Gastrocnemius medialis (tissue), 4 donors: ENCODE results near the gene LYG1. TPM values are rescaled to one million over a fixed set of nuclear protein-coding genes. Genes with fewer than 3 reads are reported as not detected.
"Not testable (repeated sequence)": the region's sequence is repeated elsewhere in the genome, so short reads cannot be mapped to it uniquely, and the experiment has no call there.

ENCODE experiments used
- ATAC-seq, 2 donors: fragments of 150-250 bp; one replicate each; pipeline ENCODE4 v1.9.1; 2016
- DNase-seq, 2 donors: peaks; one replicate each; pipeline ENCODE4 v3.0.0-alpha.2; 2019
- H3K27ac ChIP-seq, 4 donors: fragments of 200-600 bp; sonication (generic); 1 replicate in 1 of 4; 2 replicates in 3 of 4; pipeline ENCODE4 v1.5.1; 2016 to 2018; ENCODE audit warnings: mild to moderate bottlenecking in 2 of 4, moderate library complexity in 1 of 4
- H3K27me3 ChIP-seq, 3 donors: fragments of 200-600 bp; sonication (generic) in 2 of 3; 1 replicate in 1 of 3; 2 replicates in 2 of 3; pipeline versions ENCODE4 v1.5.1 to v1.6.0; 2016 to 2019; ENCODE audit warnings: mild to moderate bottlenecking in 1 of 3, moderate library complexity in 1 of 3
- H3K36me3 ChIP-seq, 2 donors: fragments of 200-600 bp; sonication (generic) in 1 of 2; one replicate each; pipeline ENCODE4 v1.5.1; 2017 to 2018
- H3K4me1 ChIP-seq, 2 donors: fragments of 200-600 bp; sonication (generic) in 1 of 2; one replicate each; pipeline ENCODE4 v1.5.1; 2016 to 2017; ENCODE audit warnings: mild to moderate bottlenecking in 2 of 2
- H3K4me3 ChIP-seq, 4 donors: fragments of 200-600 bp; sonication (generic) in 3 of 4; 1 replicate in 1 of 4; 2 replicates in 3 of 4; pipeline ENCODE4 v1.5.1; 2016 to 2019; ENCODE audit warnings: mild to moderate bottlenecking in 2 of 4
- H3K9me3 ChIP-seq, 3 donors: fragments of 200-600 bp; sonication (generic) in 2 of 3; 1 replicate in 1 of 3; 2 replicates in 2 of 3; pipeline ENCODE4 v1.5.1; 2016 to 2019
- POLR2A ChIP-seq, 2 donors: fragments of 450-650 bp; IDR thresholded peaks; one replicate each; pipeline ENCODE4 v1.6.1; 2017; ENCODE audit warnings: antibody characterized with exemption in 2 of 2, mild to moderate bottlenecking in 2 of 2, moderate library complexity in 2 of 2
- in situ Hi-C, 4 donors: fragments of 200-750 bp; cut with MboI; loops; one replicate each; pipeline versions ENCODE4 v1.15.0 to v1.8.0; 2017; ENCODE audit warnings: low sequenced_read_pairs in 4 of 4
- intact Hi-C: fragments of 100-400 bp; cut with DNase I; formaldehyde crosslinking; loops from one replicate; pipeline ENCODE4 v1.15.1; 2023; ENCODE audit warnings: low total_unique reads
- total RNA-seq, 4 donors: library from RNA; depleted of rRNA; stranded (reverse); fragments of >200 nt; gene quantifications; one replicate each; pipeline versions ENCODE4 v1.1.0 to v1.2.3, GENCODE V29; 2016
- TF ChIP-seq, protein P1 (sequence below), 5 experiments: fragments of 450-650 bp in 3 of 5; fragments of 200-600 bp in 2 of 5; sonication (generic) in 2 of 5; IDR thresholded peaks in 4 of 5; conservative IDR thresholded peaks in 1 of 5; 1 replicate in 4 of 5; 2 replicates in 1 of 5; pipeline ENCODE4 v1.5.1; 2016 to 2019; ENCODE audit warnings: antibody characterized with exemption in 5 of 5, mild to moderate bottlenecking in 3 of 5, moderate library complexity in 3 of 5

Gene LYG1
- total RNA-seq: under 1 TPM in 1 of 4 donors, not detected in 3; 0.67 TPM

DNA sequence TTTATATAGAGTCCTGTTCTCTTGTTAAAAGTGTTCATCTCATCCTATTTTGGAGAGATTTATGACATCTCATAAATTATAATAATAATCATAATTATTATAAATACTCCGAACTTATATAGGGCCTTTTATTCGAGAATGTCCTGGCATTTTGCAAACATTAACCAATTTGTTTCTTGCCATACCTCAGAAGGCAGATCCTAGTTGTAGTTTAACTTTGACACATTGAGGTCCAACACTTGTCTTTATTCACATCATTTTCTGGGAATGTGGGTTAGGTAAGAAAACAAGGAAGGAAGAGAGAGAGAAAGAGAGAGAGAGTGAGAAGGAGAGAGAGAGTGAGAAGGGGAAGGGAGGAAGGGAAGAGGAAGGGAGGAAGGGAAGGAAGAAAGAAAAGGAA lies at the start of gene LYG1:
Gene LYG1, minus strand, starts transcription at position 101 of the 400 bp plus-strand sequence. CDS start 5,527 bp downstream, outside the sequence.
- DNase-seq, H3K27me3 ChIP-seq, in situ Hi-C loops, intact Hi-C loops, H3K4me1 ChIP-seq, H3K9me3 ChIP-seq, ATAC-seq, H3K27ac ChIP-seq, H3K4me3 ChIP-seq: not testable (repeated sequence)
- peaks cover 0 to 21% of the 10 kb centered on the region in 2 donors for H3K36me3 ChIP-seq

DNA sequence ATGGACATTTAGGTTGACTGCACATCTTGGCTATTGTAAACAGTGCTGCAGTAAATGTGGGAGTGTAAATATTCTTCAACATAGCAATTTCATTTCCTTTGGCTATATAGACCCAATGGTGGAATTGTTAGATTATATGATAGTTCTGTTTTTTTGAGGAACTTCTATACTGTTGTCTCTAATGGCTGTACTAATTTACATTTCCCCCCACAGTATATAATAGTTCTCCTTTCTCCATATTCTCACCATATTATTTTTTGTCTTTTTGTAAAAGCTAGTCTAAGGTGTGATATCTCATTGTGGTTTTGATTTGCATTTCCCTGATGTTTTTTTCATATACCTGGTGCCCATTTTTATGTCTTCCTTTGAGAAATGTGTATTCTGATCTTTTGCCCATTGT lies 49.2 kb upstream of the LYG1 start:
- H3K27me3 ChIP-seq: no peaks in the 10 kb centered on the region
- no peak for DNase-seq
- in situ Hi-C loops: no loop called here
- H3K4me1 ChIP-seq: peaks cover 0 to 8% of the 10 kb centered on the region in 2 donors
- H3K27ac ChIP-seq: no peak overlapping the region
- intact Hi-C loops: no loop called here
- no peak for TF ChIP-seq POLR2A (IDR thresholded peaks at IDR 0.05)
- TF ChIP-seq, protein P1, sequence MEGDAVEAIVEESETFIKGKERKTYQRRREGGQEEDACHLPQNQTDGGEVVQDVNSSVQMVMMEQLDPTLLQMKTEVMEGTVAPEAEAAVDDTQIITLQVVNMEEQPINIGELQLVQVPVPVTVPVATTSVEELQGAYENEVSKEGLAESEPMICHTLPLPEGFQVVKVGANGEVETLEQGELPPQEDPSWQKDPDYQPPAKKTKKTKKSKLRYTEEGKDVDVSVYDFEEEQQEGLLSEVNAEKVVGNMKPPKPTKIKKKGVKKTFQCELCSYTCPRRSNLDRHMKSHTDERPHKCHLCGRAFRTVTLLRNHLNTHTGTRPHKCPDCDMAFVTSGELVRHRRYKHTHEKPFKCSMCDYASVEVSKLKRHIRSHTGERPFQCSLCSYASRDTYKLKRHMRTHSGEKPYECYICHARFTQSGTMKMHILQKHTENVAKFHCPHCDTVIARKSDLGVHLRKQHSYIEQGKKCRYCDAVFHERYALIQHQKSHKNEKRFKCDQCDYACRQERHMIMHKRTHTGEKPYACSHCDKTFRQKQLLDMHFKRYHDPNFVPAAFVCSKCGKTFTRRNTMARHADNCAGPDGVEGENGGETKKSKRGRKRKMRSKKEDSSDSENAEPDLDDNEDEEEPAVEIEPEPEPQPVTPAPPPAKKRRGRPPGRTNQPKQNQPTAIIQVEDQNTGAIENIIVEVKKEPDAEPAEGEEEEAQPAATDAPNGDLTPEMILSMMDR (IDR thresholded peaks at IDR 0.05 in 4 of 5, conservative IDR thresholded peaks at IDR 0.05 in 1 of 5): no peak
- no peak overlapping the region for H3K4me3 ChIP-seq
- H3K9me3 ChIP-seq: no peaks in the 10 kb centered on the region
- no peak for ATAC-seq
- no peaks in the 10 kb centered on the region for H3K36me3 ChIP-seq

DNA sequence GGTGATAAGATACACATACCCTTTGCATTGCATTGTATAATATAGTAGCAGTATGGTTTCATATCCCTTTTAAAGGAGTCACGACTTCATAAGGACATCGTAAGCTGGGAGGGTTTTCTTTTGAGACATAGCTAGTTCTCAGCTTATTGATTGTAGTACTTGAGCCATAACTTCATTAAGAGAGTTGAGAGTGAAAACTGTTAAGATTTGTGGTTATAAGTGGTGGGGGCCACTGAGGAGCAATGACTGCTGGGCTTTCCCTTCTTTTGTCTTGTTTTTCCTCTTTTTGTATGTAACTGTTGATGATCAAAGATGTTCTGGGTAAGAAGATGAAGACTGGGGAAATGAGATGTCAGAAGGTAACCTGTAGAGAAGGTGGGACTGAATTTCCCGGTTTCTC lies 47.2 kb upstream of the LYG1 start:
- in situ Hi-C loops: loop anchor here (10.0 to 25.0 kb wide), 5 partner anchors 127 to 163 kb away; partner anchors contain the start of genes MITD1 (in 4 of the 4), MRPL30 (in 4 of the 4) and REV1 (in 1 of the 4)
- no peak overlapping the region for H3K27ac ChIP-seq
- ATAC-seq (no peak), DNase-seq (no peak)
- H3K27me3 ChIP-seq: no peaks in the 10 kb centered on the region
- no peak overlapping the region for H3K4me3 ChIP-seq
- intact Hi-C loops: no loop called here
- no peak for TF ChIP-seq POLR2A (IDR thresholded peaks at IDR 0.05)
- TF ChIP-seq, protein P1 (IDR thresholded peaks at IDR 0.05 in 4 of 5, conservative IDR thresholded peaks at IDR 0.05 in 1 of 5): no peak
- no peaks in the 10 kb centered on the region for H3K9me3 ChIP-seq
- peaks cover 0 to 8% of the 10 kb centered on the region in 2 donors for H3K4me1 ChIP-seq
- H3K36me3 ChIP-seq: no peaks in the 10 kb centered on the region

DNA sequence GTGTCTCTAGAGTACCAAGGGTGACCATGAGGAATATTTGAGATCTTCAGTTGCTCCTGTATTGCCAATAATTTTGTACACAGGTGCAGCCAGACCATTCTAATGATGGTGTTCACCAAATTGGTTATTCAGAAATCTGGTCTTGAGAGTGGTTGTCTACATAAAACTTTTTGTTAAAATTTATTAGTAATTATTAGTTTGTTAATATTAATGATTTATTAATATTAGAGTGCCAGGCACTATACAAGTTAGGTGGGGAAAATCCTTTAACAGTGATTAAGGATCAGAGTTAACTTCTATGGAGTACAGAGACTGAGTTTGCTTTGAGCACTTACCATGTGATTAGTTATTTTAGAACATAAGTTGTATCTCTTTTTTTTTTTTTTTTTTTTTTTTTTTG lies 45.2 kb upstream of the LYG1 start:
- ATAC-seq: no peak
- H3K4me1 ChIP-seq: peaks cover 3 to 7% of the 10 kb centered on the region in 2 donors
- H3K9me3 ChIP-seq: no peaks in the 10 kb centered on the region
- no peaks in the 10 kb centered on the region for H3K27me3 ChIP-seq
- H3K36me3 ChIP-seq: no peaks in the 10 kb centered on the region
- no peak for TF ChIP-seq POLR2A (IDR thresholded peaks at IDR 0.05)
- TF ChIP-seq, protein P1 (IDR thresholded peaks at IDR 0.05 in 4 of 5, conservative IDR thresholded peaks at IDR 0.05 in 1 of 5): no peak
- in situ Hi-C loops: loop anchor here (10.0 to 25.0 kb wide), 5 partner anchors 129 to 161 kb away; partner anchors contain the start of genes MITD1 (in 4 of the 4), MRPL30 (in 4 of the 4) and REV1 (in 1 of the 4)
- H3K4me3 ChIP-seq: no peak overlapping the region
- intact Hi-C loops: no loop called here
- no peak for DNase-seq
- H3K27ac ChIP-seq: no peak overlapping the region

DNA sequence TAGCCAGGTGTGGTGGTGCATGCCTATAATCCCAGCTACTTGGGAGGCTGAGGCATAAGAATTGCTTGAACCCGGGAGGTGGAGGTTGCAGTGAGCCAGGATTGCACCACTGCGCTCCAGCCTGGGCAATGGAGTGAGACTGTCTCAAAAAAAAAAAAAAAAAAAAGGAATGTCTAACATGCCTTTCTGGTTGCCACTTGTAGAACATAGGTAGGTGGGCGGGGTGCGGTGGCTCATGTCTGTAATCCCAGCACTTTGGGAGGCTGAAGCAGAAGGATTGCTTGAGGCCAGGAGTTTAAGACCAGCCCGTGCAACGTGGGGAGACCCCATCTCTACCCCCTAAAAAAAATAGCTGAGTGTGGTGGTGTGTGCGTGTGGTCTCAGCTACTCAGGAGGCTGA lies 44.4 kb upstream of the LYG1 start:
- DNase-seq, H3K27ac ChIP-seq, intact Hi-C loops, H3K4me3 ChIP-seq, H3K27me3 ChIP-seq, H3K36me3 ChIP-seq, H3K9me3 ChIP-seq, H3K4me1 ChIP-seq, ATAC-seq: not testable (repeated sequence)
- in situ Hi-C loops: loop anchor here (10.0 to 25.0 kb wide), 5 partner anchors 129 to 161 kb away; partner anchors contain the start of genes MITD1 (in 4 of the 4), MRPL30 (in 4 of the 4) and REV1 (in 1 of the 4)
